ENCODE data around the gene TANGO2.

DNA sequence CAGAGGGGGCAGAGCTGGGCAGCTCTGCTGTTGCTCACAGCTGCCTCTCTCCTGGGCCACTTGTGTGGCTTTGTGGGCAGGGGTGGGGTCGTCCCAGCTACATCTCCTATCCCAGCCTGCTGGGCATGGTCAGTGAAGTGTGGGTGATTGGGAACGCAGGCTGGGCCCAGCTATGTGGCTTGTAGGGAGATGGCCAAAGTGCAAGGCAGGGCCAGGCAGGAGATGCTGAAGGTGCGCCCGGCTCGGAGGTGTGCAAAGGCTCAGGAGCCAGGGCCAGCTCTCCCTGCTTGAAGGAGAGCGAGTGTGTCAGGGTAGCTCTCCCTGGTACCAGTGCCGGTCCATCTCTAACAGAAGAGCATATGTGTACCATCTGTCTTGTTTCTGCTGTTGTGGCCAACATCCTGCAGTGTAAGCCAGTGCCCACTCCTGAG is 86.6 kb downstream of the TANGO2 start:
- TF ChIP-seq EZH2 (IDR thresholded peaks at IDR 0.05; ENCODE audit: insufficient read depth, poor library complexity, severe bottlenecking) (no peak), EZH2phosphoT487 (IDR thresholded peaks at IDR 0.05; ENCODE audit: insufficient read depth, low read depth) (no peak)

All from GM23248 (cell line).